Measurements from ENCODE around the gene PSEN1. TPM values are rescaled to one million over a fixed set of nuclear protein-coding genes. Genes with fewer than 3 reads are reported as not detected.

Gene PSEN1
- total RNA-seq, 4 donors from 2014 or later = 40.1 to 54.6 (median 45.9) TPM

- TF ChIP-seq EP300 (IDR thresholded peaks at IDR 0.05) (no peak), POLR2A (IDR thresholded peaks at IDR 0.05) (no peak), POLR2AphosphoS5 (IDR thresholded peaks at IDR 0.05) (no peak), CTCF (IDR thresholded peaks at IDR 0.05) (no peak)
- Histone ChIP-seq H3K27me3 (no peaks in the 10 kb centered on the region), H3K36me3 (peaks cover 0 to 64% of the 10 kb centered on the region in 2 donors), H3K4me1 (peaks cover 0 to 10% (median 0%) of the 10 kb centered on the region in 3 donors), H3K4me3 (no peak overlapping the region), H3K9me3 (no peaks in the 10 kb centered on the region), H3K27ac (no peak overlapping the region)
- WGBS, 2 donors (ENCODE audit: low coverage in 1 of 2) = 75 to 92% methylated on average over 4 to 8 of the region's 13 CpGs
- no peak for ATAC-seq
Observed at GRCh38 chr14:73249564-73250316, 113.4 kb downstream of the PSEN1 start.

DNA sequence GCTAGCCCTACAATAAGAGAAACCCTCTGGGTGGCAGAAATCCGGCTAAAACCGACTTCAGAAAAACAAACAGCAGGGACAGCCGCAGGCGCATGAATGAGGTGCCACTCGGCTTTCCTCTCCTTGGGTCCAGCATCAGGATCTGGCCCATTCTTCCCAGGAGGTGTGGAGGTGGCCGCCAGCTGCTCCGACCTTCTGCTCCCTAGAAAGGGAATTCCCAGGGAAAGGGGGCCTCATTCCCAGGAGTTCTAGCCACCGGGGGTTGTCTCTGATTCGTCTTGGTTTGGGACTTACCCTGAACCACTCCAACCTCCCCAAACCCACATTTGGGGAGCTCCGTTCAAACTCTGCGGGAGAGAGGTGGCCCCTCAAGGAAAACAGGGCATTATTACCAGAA is 114.0 kb downstream of the PSEN1 start:
- Histone ChIP-seq H3K27me3 (no peaks in the 10 kb centered on the region), H3K4me1 (peaks cover 0 to 8% (median 0%) of the 10 kb centered on the region in 3 donors), H3K36me3 (peaks cover 0 to 64% of the 10 kb centered on the region in 2 donors), H3K4me3 (no peak overlapping the region), H3K27ac (no peak overlapping the region), H3K9me3 (no peaks in the 10 kb centered on the region)
- no peak for ATAC-seq
- TF ChIP-seq POLR2AphosphoS5 (IDR thresholded peaks at IDR 0.05) (no peak), CTCF (IDR thresholded peaks at IDR 0.05) (no peak), POLR2A (IDR thresholded peaks at IDR 0.05) (no peak), EP300 (IDR thresholded peaks at IDR 0.05) (no peak)
- 97% methylated on average over 5 of the region's 11 CpGs; no CpG with 5 or more reads in 1 of the 2 donors for WGBS, 2 donors (ENCODE audit: low coverage in 1 of 2)

- WGBS, 2 donors (ENCODE audit: low coverage in 1 of 2) = 60 to 100% methylated on average over 1 to 2 of the region's 27 CpGs
- peaks cover 0 to 61% of the 10 kb centered on the region in 2 donors for H3K36me3 ChIP-seq
- no peaks in the 10 kb centered on the region for H3K27me3 ChIP-seq
- no peak for ATAC-seq
- H3K27ac ChIP-seq = no peak overlapping the region
- no peak overlapping the region for H3K4me3 ChIP-seq
- no peaks in the 10 kb centered on the region for H3K9me3 ChIP-seq
- no peak for TF ChIP-seq POLR2A (IDR thresholded peaks at IDR 0.05)
- H3K4me1 ChIP-seq = peaks cover 0 to 2% (median 0%) of the 10 kb centered on the region in 3 donors
Observed at GRCh38 chr14:73250781-73251500, 114.6 kb downstream of the PSEN1 start.

- no peaks in the 10 kb centered on the region for H3K4me1 ChIP-seq
- H3K9me3 ChIP-seq = no peaks in the 10 kb centered on the region
- peaks cover 0 to 58% of the 10 kb centered on the region in 2 donors for H3K36me3 ChIP-seq
- H3K27me3 ChIP-seq = no peaks in the 10 kb centered on the region
- WGBS, 2 donors (ENCODE audit: low coverage in 1 of 2) = 87 to 100% methylated on average over 2 to 3 of the region's 30 CpGs
- TF ChIP-seq POLR2A (IDR thresholded peaks at IDR 0.05) (no peak), POLR2AphosphoS5 (IDR thresholded peaks at IDR 0.05) (no peak), EP300 (IDR thresholded peaks at IDR 0.05) (no peak), CTCF (IDR thresholded peaks at IDR 0.05) (no peak)
- H3K27ac ChIP-seq = no peak overlapping the region
- no peak for ATAC-seq
- H3K4me3 ChIP-seq = no peak overlapping the region
Observed at GRCh38 chr14:73251516-73252215, 115.4 kb downstream of the PSEN1 start.

Data from gastroesophageal sphincter (tissue), 4 donors.